Right ventricle myocardium inferior (tissue), 1 donor: Measurements from ENCODE around the gene SLC40A1. TPM values are rescaled to one million over a fixed set of nuclear protein-coding genes. Genes with fewer than 3 reads are reported as not detected.

ENCODE experiments used
- ATAC-seq: fragments of 200-7000 bp; cut with Tn5 transposase; one replicate; pipeline ENCODE4 v1.9.1; 2020; ENCODE audit warnings: mild to moderate bottlenecking, moderate library complexity
- DNase-seq: peaks from one replicate; pipeline ENCODE4 v3.0.0; 2021; ENCODE audit errors: missing footprints
- intact Hi-C: fragments of 100-400 bp; cut with DNase I; formaldehyde crosslinking; loops from one replicate; pipeline ENCODE4 v1.11.0; 2022
- total RNA-seq: library from RNA; stranded (reverse); fragmentation: NEBNext Ultra II Directional; extraction: Animal tissue kit (Norgen Biotek cat#: 25700); gene quantifications from one replicate; pipeline ENCODE4 v1.2.1, GENCODE V29; 2021
- donor health status: DM: no; HTN: yes; CAD: no; lungs with severe emphysema.

The SLC40A1 gene
- total RNA-seq, 1 donor from 2014 or later, result 51.0 TPM

GRCh38 chr2:189579585-189580186 lies 900 bp downstream of the SLC40A1 start:
- ATAC-seq, result peak; percentile 21
- intact Hi-C loops, result loop anchor here (1.0 to 10.0 kb wide), 5 partner anchors 35 to 205 kb away; partner anchors contain the start of genes ORMDL1, PMS1 and WDR75
- no peak for DNase-seq

- intact Hi-C loops, result no loop called here
- ATAC-seq, result no peak
- no peak for DNase-seq
Observed at GRCh38 chr2:189578272-189578950, 2.2 kb downstream of the SLC40A1 start.

- no peak for ATAC-seq
- no peak for DNase-seq
- intact Hi-C loops, result no loop called here
Observed at GRCh38 chr2:189577121-189577520, 3.5 kb downstream of the SLC40A1 start.

- DNase-seq, result no peak
- intact Hi-C loops, result no loop called here
- no peak for ATAC-seq
Observed at GRCh38 chr2:189576396-189576795, 4.2 kb downstream of the SLC40A1 start.

GRCh38 chr2:189574793-189575475 lies 5.7 kb downstream of the SLC40A1 start:
- DNase-seq (no peak), ATAC-seq (no peak)
- intact Hi-C loops, result no loop called here

- ATAC-seq, result no peak
- no peak for DNase-seq
- intact Hi-C loops, result no loop called here
Observed at GRCh38 chr2:189570570-189571031, 10.0 kb downstream of the SLC40A1 start.

- intact Hi-C loops, result no loop called here
- ATAC-seq, result peak; percentile 57
- DNase-seq, result no peak
Observed at GRCh38 chr2:189569295-189569910, 11.2 kb downstream of the SLC40A1 start.

- ATAC-seq (peak; percentile 40), DNase-seq (no peak)
- intact Hi-C loops, result no loop called here
Observed at GRCh38 chr2:189566046-189566445, 14.5 kb downstream of the SLC40A1 start.

- intact Hi-C loops, result no loop called here
- no peak for ATAC-seq
- no peak for DNase-seq
Observed at GRCh38 chr2:189561371-189562038, 19.1 kb downstream of the SLC40A1 start.

GRCh38 chr2:189560273-189560586 lies 20.4 kb downstream of the SLC40A1 start:
- ATAC-seq (no peak), DNase-seq (no peak)
- intact Hi-C loops, result no loop called here

GRCh38 chr2:189559579-189560272 lies 20.9 kb downstream of the SLC40A1 start:
- ATAC-seq (peak; percentile 81), DNase-seq (peak; percentile 63)
- intact Hi-C loops, result no loop called here

- peak; percentile 30 for ATAC-seq
- intact Hi-C loops, result no loop called here
- DNase-seq, result no peak
Observed at GRCh38 chr2:189558516-189559272, 21.9 kb downstream of the SLC40A1 start.

- DNase-seq (no peak), ATAC-seq (no peak)
- intact Hi-C loops, result no loop called here
Observed at GRCh38 chr2:189557373-189557772, 23.2 kb downstream of the SLC40A1 start.

GRCh38 chr2:189556526-189556925 lies 24.1 kb downstream of the SLC40A1 start:
- ATAC-seq, result no peak
- intact Hi-C loops, result no loop called here

GRCh38 chr2:189555232-189555631 lies 25.4 kb downstream of the SLC40A1 start:
- ATAC-seq, result no peak
- intact Hi-C loops, result no loop called here
- no peak for DNase-seq

More at GRCh38 chr2:189556526-189556925, 24.1 kb downstream of the SLC40A1 start:
- DNase-seq, result no peak

- intact Hi-C loops, result no loop called here
- ATAC-seq, result no peak
- DNase-seq, result no peak
Observed at GRCh38 chr2:189553504-189554088, 27.0 kb downstream of the SLC40A1 start.

- DNase-seq (no peak), ATAC-seq (no peak)
- intact Hi-C loops, result no loop called here
Observed at GRCh38 chr2:189552991-189553404, 27.6 kb downstream of the SLC40A1 start.
